GM12875 (cell line): ENCODE measurements around the gene CFAP126.
"Not testable (repeated sequence)": the region's sequence is repeated elsewhere in the genome, so short reads cannot be mapped to it uniquely, and the experiment has no call there.

Experiments
- H3K4me3 ChIP-seq: one replicate; pipeline ENCODE4 v1.5.1; 2011; ENCODE audit warnings: low read depth, low read length, control low read depth
- TF ChIP-seq, protein P1 (sequence below): IDR thresholded peaks from 2 replicates; pipeline ENCODE4 v1.5.1; 2011; ENCODE audit warnings: low read depth, mild to moderate bottlenecking, control low read depth, inconsistent platforms, low read length, moderate library complexity, borderline replicate concordance; ENCODE audit not compliant: insufficient read depth

CFAP126 gene

GRCh38 chr1:161399257-161399998 is 31.8 kb upstream of the CFAP126 start:
- TF ChIP-seq, protein P1, sequence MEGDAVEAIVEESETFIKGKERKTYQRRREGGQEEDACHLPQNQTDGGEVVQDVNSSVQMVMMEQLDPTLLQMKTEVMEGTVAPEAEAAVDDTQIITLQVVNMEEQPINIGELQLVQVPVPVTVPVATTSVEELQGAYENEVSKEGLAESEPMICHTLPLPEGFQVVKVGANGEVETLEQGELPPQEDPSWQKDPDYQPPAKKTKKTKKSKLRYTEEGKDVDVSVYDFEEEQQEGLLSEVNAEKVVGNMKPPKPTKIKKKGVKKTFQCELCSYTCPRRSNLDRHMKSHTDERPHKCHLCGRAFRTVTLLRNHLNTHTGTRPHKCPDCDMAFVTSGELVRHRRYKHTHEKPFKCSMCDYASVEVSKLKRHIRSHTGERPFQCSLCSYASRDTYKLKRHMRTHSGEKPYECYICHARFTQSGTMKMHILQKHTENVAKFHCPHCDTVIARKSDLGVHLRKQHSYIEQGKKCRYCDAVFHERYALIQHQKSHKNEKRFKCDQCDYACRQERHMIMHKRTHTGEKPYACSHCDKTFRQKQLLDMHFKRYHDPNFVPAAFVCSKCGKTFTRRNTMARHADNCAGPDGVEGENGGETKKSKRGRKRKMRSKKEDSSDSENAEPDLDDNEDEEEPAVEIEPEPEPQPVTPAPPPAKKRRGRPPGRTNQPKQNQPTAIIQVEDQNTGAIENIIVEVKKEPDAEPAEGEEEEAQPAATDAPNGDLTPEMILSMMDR: peak; percentile 77
- peak overlapping the region; percentile 66 for H3K4me3 ChIP-seq

DNA sequence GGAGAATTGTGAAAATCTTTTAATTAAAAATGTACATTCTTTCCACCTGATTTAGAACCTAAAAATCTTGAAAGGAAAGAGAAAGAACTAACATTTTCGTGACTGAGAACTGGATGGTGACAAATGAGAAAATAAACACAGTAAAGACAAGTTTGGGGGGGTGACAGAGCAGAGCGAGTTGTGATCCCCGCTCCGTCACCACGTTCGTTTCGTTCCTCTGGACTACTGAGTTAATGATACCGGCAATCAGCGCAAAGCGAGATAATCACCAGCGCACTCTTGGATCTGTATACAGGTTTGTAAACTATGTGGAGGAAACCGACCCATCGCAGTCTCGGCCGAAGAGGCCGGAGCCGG is 31.2 kb upstream of the CFAP126 start:
- TF ChIP-seq, protein P1: no peak
- H3K4me3 ChIP-seq: peak overlapping the region; percentile 66

DNA sequence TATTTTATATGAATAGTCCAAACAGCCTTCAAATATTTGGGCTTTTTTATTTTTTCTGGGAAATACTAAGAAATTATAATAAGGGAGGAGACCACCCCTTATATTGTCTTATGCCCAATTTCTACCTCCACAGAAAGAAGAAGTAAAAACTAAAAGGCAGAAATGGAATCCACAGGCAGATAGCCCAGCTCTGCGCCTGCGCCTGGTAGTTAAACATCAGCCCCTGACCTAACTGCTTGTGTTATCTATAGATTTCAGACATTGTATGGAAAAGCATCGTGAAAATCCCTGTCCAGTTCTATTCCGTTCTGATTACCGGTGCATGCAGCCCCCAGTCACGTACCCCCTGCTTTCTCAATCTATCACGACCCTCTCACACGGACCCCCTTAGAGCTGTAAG is 29.4 kb upstream of the CFAP126 start:
- not testable (repeated sequence) for H3K4me3 ChIP-seq

- TF ChIP-seq, protein P1: no peak
- no peak overlapping the region for H3K4me3 ChIP-seq
Observed at GRCh38 chr1:161393151-161393550, 25.5 kb upstream of the CFAP126 start.

GRCh38 chr1:161391611-161392010 is 23.9 kb upstream of the CFAP126 start:
- no peak overlapping the region for H3K4me3 ChIP-seq
- TF ChIP-seq, protein P1: no peak

DNA sequence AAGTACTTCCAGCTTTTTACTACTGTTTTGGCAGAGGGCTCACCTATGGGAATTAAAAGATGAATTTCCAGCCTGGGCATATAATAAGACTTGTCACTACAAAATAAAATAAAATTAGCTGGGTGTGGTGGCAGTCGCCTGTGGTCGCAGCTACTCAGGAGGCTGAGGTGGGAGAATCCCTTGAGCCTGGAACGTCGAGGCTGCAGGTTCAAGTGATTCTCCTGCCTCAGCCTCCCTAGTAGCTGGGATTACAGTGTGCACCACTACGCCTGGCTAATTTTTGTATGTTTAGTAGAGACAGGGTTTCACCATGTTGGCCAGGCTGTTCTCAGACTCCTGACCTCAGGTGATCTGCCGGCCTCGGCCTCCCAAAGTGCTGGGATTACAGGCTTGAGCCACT is 23.5 kb upstream of the CFAP126 start:
- H3K4me3 ChIP-seq: not testable (repeated sequence)

- H3K4me3 ChIP-seq: peak overlapping the region; percentile 54
- TF ChIP-seq, protein P1: no peak
Observed at GRCh38 chr1:161390559-161390858, 22.8 kb upstream of the CFAP126 start.

DNA sequence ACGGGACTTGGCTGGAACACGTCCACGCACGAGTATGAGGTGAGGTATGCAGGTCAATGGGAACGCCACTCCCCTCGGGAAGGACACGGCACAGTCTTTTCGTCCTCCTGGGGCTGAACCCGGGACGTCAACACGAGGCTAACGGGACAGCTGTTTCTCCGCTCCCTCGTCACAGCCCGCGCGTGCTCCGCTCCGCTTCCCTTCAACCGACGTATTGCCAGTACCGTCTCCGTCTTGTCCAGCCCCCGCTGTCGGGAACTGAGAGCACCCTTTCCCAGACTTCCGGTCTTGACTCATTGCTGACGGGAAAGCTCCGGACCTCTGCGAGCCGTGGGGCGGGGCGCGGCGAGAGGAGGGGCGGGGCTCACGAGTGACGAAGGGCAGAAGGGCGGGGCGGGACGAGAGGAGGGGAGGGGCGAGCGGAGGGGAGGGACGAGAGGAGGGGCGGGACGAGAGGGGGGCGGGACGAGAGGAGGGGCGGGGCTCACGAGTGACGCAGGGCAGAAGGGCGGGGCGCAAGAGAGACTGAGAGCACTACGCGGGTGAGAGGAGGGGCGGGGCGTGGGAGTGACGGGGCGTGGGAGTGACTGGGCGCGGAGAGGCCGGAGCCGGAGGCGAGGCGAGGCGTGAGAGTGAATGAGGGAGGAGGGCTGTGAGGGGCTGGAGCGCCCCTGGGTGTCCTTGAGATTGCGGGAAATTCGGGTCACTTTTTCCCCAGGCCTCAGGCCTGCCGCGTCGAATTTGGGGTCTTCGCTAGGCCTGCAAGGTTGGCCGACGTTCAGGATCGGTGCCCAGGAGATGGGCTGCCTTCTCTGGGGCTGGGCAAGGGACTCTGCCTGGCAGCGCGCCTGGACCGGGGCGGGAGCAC is 22.2 kb upstream of the CFAP126 start:
- H3K4me3 ChIP-seq: peak overlapping the region; percentile 70
- TF ChIP-seq, protein P1: no peak

DNA sequence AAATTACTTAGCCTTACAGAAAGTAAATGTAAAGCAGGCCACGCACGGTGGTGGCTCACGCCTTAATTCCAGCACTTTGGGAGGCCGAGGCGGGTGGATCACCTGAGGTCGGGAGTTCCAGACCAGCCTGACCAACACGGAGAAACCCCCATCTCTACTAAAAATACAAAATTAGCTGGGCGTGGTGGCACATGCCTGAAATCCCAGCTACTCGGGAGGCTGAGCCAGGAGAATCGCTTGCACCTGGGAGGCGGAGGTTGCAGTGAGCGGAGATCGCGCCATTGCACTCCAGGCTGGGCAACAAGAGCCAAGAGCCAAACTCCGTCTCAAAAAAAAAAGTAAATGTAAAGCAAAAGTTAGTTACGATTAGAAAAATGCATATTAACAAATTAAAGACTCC is 21.5 kb upstream of the CFAP126 start:
- H3K4me3 ChIP-seq: not testable (repeated sequence)
